ENCODE results near the gene SH3BGRL3.

- no peak for TF ChIP-seq GATA2 (IDR thresholded peaks at IDR 0.05; ENCODE audit: low read depth, low read length)
- no peak for TF ChIP-seq GATA3 (IDR thresholded peaks at IDR 0.05; ENCODE audit: low read depth, low read length)
These were observed 37.3 kb downstream of the SH3BGRL3 start for GRCh38 chr1:26317146-26317545.
